ENCODE measurements around the gene NPLOC4. TPM values are rescaled to one million over a fixed set of nuclear protein-coding genes. Genes with fewer than 3 reads are reported as not detected.

The NPLOC4 gene
- total RNA-seq, 1 experiment from 2014 or later, result 208 TPM

DNA sequence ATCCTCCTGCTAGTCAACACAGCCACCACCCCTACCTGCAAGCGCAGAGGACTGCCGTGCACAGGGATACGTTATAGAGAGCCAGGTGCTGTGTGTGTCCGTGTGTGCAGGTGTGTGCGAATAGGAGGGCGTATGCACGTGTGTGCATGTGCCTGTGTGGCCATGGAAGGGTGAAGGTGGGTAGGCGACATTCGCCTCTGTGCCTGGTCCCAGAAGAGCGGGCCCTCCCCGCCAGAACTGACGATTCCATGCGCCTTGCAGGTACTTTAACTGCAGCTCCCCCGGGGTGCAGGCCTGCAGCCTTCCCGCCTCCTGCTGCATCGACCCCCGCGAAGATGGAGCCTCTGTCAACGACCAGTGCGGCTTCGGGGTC is 10.7 kb upstream of the NPLOC4 start:
- H3K4me1 ChIP-seq (replicated peaks; ENCODE audit: insufficient read depth), result no peaks in the 10 kb centered on the region
- BruUV-seq (replicated peaks), result no TSS peak
- DNase-seq, result no peak
- POLR2A ChIA-PET (ENCODE audit: unreplicated experiment), result no interaction called here
- H3K9me2 ChIP-seq (ENCODE audit: insufficient read depth), result no peaks in the 10 kb centered on the region
- H3K9me3 ChIP-seq (ENCODE audit: insufficient read depth, low read depth), result no peaks in the 10 kb centered on the region
- CTCF ChIA-PET, result no interaction called here
- H4K20me1 ChIP-seq (ENCODE audit: insufficient read depth), result no peaks in the 10 kb centered on the region
- no peaks in the 10 kb centered on the region for H3K36me3 ChIP-seq (ENCODE audit: low read depth)
- intact Hi-C loops (cut with micrococcal nuclease; ENCODE audit: unreplicated experiment), result no loop called here
- no peaks in the 10 kb centered on the region for H3F3A ChIP-seq (ENCODE audit: insufficient read depth, low read depth)
- H2AFZ ChIP-seq, result no peak overlapping the region
- no peak for TF ChIP-seq CTCF (conservative IDR thresholded peaks at IDR 0.05)
- no peak for TF ChIP-seq EZH2 (IDR thresholded peaks at IDR 0.05; ENCODE audit: low read depth)
- H3K79me2 ChIP-seq (ENCODE audit: low read depth), result no peaks in the 10 kb centered on the region
- H3K27ac ChIP-seq, result no peak overlapping the region
- H3K4me2 ChIP-seq, result no peak overlapping the region
- no peak overlapping the region for H3K4me3 ChIP-seq
- no peaks in the 10 kb centered on the region for H3K27me3 ChIP-seq (ENCODE audit: insufficient read depth, low read depth)

DNA sequence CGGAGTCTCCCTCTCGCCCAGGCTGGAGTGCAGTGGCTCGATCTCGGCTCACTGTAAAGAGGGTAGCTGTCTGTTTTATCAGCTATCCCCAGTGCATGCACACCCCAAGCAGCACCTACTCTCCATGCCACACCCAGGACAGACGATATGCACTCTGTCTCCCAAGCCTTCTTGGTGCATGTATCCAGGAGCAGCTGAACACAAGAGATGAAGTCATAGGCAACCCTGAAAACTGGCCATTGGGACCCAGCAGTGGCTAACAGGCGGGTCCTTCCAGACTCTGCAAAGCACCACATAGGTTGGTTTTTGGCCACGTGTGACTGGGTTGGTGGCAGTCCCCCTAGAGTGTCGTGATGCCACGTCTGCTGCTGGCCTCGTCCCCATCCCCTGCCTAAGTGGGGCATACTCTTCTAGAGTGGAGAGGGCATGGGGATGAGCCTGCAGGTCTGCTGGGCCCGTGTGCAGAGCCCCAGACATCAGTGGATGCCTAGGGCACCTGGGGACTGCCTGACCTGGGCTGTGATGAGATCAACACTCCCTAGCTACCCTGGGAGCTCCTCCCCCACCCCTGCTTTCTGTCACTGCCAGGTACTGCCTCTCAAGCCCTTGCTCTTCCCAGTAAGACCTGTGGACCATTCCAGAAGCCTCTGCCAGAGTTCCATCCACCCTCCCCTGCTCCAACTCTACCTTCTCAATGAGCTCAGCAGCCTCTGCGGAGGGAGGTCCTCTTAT is 10.1 kb upstream of the NPLOC4 start:
- Histone ChIP-seq H3K79me2 (ENCODE audit: low read depth) (no peaks in the 10 kb centered on the region), H3K4me3 (no peak overlapping the region), H4K20me1 (ENCODE audit: insufficient read depth) (no peaks in the 10 kb centered on the region), H3F3A (ENCODE audit: insufficient read depth, low read depth) (no peaks in the 10 kb centered on the region), H3K27me3 (ENCODE audit: insufficient read depth, low read depth) (no peaks in the 10 kb centered on the region), H3K4me1 (replicated peaks; ENCODE audit: insufficient read depth) (no peaks in the 10 kb centered on the region), H3K27ac (no peak overlapping the region), H3K9me2 (ENCODE audit: insufficient read depth) (no peaks in the 10 kb centered on the region), H3K9me3 (ENCODE audit: insufficient read depth, low read depth) (no peaks in the 10 kb centered on the region), H3K36me3 (ENCODE audit: low read depth) (no peaks in the 10 kb centered on the region), H3K4me2 (no peak overlapping the region), H2AFZ (no peak overlapping the region)
- DNase-seq, result no peak
- TF ChIP-seq CTCF (conservative IDR thresholded peaks at IDR 0.05) (no peak), EZH2 (IDR thresholded peaks at IDR 0.05; ENCODE audit: low read depth) (no peak)
- intact Hi-C loops (cut with micrococcal nuclease; ENCODE audit: unreplicated experiment), result no loop called here
- ChIA-PET POLR2A (ENCODE audit: unreplicated experiment) (interaction anchor here (0.5 to 0.7 kb wide), 2 partner anchors 50 to 218 kb away, joined by 3 to 4 read pairs; no protein-coding TSS in a partner anchor), CTCF (no interaction called here)
- BruUV-seq (replicated peaks), result no TSS peak

GRCh38 chr17:81644976-81645952 is 8.4 kb upstream of the NPLOC4 start:
- Histone ChIP-seq H3K4me3 (no peak overlapping the region), H3K9me3 (ENCODE audit: insufficient read depth, low read depth) (no peaks in the 10 kb centered on the region), H3K27me3 (ENCODE audit: insufficient read depth, low read depth) (no peaks in the 10 kb centered on the region), H3K79me2 (ENCODE audit: low read depth) (no peaks in the 10 kb centered on the region), H3K4me2 (no peak overlapping the region), H3K9me2 (ENCODE audit: insufficient read depth) (no peaks in the 10 kb centered on the region), H3K27ac (no peak overlapping the region), H3K4me1 (replicated peaks; ENCODE audit: insufficient read depth) (no peaks in the 10 kb centered on the region), H4K20me1 (ENCODE audit: insufficient read depth) (no peaks in the 10 kb centered on the region), H3K36me3 (ENCODE audit: low read depth) (no peaks in the 10 kb centered on the region), H3F3A (ENCODE audit: insufficient read depth, low read depth) (no peaks in the 10 kb centered on the region), H2AFZ (no peak overlapping the region)
- POLR2A ChIA-PET (ENCODE audit: unreplicated experiment), result interaction anchor here (0.6 kb wide), 1 partner anchor 15 kb away, joined by 4 read pairs; no protein-coding TSS in a partner anchor
- intact Hi-C loops (cut with micrococcal nuclease; ENCODE audit: unreplicated experiment), result no loop called here
- no peak for DNase-seq
- BruUV-seq (replicated peaks), result no TSS peak
- TF ChIP-seq CTCF (conservative IDR thresholded peaks at IDR 0.05) (no peak), EZH2 (IDR thresholded peaks at IDR 0.05; ENCODE audit: low read depth) (no peak)
- CTCF ChIA-PET, result no interaction called here
